ENCODE measurements around the gene CACTIN.

GRCh38 chr19:3572855-3573161 lies 53.8 kb downstream of the CACTIN start, which contains the start of gene HMG20B:
- TF ChIP-seq EP300 (IDR thresholded peaks at IDR 0.05): no peak
- TF ChIP-seq, protein P1, sequence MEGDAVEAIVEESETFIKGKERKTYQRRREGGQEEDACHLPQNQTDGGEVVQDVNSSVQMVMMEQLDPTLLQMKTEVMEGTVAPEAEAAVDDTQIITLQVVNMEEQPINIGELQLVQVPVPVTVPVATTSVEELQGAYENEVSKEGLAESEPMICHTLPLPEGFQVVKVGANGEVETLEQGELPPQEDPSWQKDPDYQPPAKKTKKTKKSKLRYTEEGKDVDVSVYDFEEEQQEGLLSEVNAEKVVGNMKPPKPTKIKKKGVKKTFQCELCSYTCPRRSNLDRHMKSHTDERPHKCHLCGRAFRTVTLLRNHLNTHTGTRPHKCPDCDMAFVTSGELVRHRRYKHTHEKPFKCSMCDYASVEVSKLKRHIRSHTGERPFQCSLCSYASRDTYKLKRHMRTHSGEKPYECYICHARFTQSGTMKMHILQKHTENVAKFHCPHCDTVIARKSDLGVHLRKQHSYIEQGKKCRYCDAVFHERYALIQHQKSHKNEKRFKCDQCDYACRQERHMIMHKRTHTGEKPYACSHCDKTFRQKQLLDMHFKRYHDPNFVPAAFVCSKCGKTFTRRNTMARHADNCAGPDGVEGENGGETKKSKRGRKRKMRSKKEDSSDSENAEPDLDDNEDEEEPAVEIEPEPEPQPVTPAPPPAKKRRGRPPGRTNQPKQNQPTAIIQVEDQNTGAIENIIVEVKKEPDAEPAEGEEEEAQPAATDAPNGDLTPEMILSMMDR (IDR thresholded peaks at IDR 0.05): no peak

Data from suprapubic skin (tissue), 3 donors.